Measurements from ENCODE around the gene HSBP1. TPM values are rescaled to one million over a fixed set of nuclear protein-coding genes. Genes with fewer than 3 reads are reported as not detected.

The HSBP1 gene
- total RNA-seq, 4 donors from 2014 or later: 7.5 to 28.0 (median 8.7) TPM

DNA sequence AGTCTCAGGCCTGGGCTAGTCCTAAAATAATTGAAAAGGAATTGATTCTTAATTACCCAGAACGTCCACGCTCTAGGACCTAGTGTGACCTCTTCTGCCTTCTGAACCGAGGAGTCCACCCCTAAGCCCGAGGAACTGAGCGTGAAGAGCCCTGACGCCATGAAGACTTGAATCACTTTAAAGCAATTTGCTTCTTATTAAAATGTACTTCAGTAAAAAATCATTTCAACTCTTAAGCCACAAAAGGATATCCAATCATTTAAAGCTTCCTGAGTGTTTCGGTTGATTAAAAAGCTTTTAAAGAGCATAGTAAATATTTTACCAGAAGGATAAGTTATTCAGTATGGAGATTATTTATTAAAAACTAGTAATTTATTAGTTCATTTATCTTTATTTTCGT is 11.6 kb downstream of the HSBP1 start:
- DNase-seq: no peak
- no peak overlapping the region for H3K4me3 ChIP-seq
- peaks cover 0 to under 1% of the 10 kb centered on the region in 2 donors for H3K4me1 ChIP-seq
- in situ Hi-C loops (cut with MboI; ENCODE audit: low sequenced_read_pairs in 4 of 4): loop anchor here in 2 of 4 donors (10.0 to 25.0 kb wide), 3 partner anchors 143 to 368 kb away; partner anchors contain the start of genes ADAD2 (in 1 of the 2), NECAB2 (in 1 of the 2), OSGIN1 (in 1 of the 2) and TAF1C (in 1 of the 2)
- TF ChIP-seq, protein P1, sequence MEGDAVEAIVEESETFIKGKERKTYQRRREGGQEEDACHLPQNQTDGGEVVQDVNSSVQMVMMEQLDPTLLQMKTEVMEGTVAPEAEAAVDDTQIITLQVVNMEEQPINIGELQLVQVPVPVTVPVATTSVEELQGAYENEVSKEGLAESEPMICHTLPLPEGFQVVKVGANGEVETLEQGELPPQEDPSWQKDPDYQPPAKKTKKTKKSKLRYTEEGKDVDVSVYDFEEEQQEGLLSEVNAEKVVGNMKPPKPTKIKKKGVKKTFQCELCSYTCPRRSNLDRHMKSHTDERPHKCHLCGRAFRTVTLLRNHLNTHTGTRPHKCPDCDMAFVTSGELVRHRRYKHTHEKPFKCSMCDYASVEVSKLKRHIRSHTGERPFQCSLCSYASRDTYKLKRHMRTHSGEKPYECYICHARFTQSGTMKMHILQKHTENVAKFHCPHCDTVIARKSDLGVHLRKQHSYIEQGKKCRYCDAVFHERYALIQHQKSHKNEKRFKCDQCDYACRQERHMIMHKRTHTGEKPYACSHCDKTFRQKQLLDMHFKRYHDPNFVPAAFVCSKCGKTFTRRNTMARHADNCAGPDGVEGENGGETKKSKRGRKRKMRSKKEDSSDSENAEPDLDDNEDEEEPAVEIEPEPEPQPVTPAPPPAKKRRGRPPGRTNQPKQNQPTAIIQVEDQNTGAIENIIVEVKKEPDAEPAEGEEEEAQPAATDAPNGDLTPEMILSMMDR (IDR thresholded peaks at IDR 0.05 in 4 of 5, conservative IDR thresholded peaks at IDR 0.05 in 1 of 5): no peak
- TF ChIP-seq POLR2A (IDR thresholded peaks at IDR 0.05): no peak
- no peaks in the 10 kb centered on the region for H3K36me3 ChIP-seq
- H3K27ac ChIP-seq: no peak overlapping the region
- no peaks in the 10 kb centered on the region for H3K9me3 ChIP-seq
- no peak for ATAC-seq
- intact Hi-C loops (cut with DNase I; ENCODE audit: low total_unique reads): no loop called here
- no peaks in the 10 kb centered on the region for H3K27me3 ChIP-seq

DNA sequence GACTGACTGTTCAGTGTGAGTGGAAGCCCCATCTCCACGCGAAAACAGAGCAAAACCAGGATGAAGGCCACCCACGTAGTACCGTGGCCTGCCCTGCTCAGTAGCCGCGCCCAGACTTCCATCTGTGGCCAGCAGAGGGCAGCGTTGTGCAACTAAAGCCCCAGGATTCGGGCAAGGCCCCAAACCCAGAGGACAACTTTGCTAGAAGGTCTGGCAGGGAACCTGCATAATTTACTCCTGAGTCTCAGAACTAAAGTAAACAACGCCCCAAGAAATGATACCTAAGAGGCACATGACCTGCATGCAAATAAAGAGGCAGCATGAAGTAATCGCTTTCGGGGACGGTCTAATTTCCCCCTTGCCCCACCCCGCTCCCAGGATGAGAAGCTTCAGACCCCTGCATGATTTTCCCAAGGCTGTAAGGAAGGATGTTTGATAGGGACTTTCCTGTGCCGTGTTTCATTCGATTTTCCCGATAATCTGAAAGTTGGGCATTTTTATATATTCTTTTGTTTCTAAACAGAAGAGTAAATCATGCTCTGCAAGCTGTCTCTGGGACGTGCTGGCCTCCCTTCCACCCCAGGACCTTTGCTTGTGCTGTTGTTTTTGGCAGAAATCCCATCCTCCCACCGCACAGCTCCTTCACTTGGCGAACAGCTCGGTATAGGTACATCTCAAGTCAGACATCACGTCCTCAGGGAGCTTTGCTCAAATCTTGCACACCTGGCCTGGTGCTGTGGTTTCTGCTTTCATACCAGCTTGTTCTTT is 18.6 kb downstream of the HSBP1 start:
- no peaks in the 10 kb centered on the region for H3K36me3 ChIP-seq
- ATAC-seq (peak; percentile 100), DNase-seq (peak; percentile 82 to 86)
- H3K9me3 ChIP-seq: no peaks in the 10 kb centered on the region
- H3K4me1 ChIP-seq: peaks cover 0 to 5% of the 10 kb centered on the region in 2 donors
- in situ Hi-C loops (cut with MboI; ENCODE audit: low sequenced_read_pairs in 4 of 4) (loop anchor here in 2 of 4 donors (10.0 kb wide), 1 partner anchor 238 kb away; no protein-coding TSS in a partner anchor), intact Hi-C loops (cut with DNase I; ENCODE audit: low total_unique reads) (loop anchor here (1.0 to 5.0 kb wide), 7 partner anchors 52 to 360 kb away; partner anchors contain the start of genes MLYCD and TAF1C)
- peak overlapping the region in 1 of 4 donors; percentile 35 for H3K4me3 ChIP-seq
- peak overlapping the region; percentile 6 to 54 (median 44) for H3K27ac ChIP-seq
- TF ChIP-seq, protein P1 (IDR thresholded peaks at IDR 0.05 in 4 of 5, conservative IDR thresholded peaks at IDR 0.05 in 1 of 5): peak; percentile 89 to 94 (median 93)
- TF ChIP-seq POLR2A (IDR thresholded peaks at IDR 0.05): no peak
- no peaks in the 10 kb centered on the region for H3K27me3 ChIP-seq

DNA sequence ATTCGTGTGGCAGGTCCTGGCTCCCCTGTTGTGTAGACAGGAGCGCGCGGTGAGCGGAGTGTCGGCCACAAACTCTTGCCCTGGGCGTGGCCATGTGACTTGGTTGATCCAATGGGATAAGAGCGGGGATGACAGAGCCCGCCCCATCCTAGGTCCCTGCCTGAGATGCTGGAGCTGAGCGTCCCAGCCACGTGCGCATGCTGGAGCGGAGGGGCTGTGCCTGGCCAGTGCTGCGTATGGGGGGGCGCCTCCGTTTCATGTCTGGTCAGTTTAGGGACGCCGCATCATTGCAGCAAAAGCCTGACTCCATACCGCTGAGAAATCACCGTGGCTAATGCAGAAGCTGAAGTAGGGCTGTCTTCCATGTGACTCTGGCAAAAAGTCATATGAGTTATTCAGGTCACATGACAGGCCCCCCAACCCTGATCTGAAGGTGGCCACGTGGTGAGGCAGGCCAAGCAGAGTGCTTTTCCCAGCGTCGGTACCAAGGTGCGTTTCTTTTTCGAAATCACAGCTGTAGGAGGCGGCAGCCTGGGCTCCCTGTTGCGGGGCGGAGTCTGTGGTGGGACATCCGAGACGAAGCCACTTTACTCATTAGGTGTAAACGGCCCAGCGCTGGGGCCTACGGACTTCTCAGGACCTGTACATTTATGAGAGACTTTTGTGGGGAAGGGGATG is 22.5 kb downstream of the HSBP1 start:
- TF ChIP-seq POLR2A (IDR thresholded peaks at IDR 0.05): no peak
- TF ChIP-seq, protein P1 (IDR thresholded peaks at IDR 0.05 in 4 of 5, conservative IDR thresholded peaks at IDR 0.05 in 1 of 5): no peak
- no peak for ATAC-seq
- no peak for DNase-seq
- H3K4me3 ChIP-seq: no peak overlapping the region
- H3K27me3 ChIP-seq: no peaks in the 10 kb centered on the region
- no peaks in the 10 kb centered on the region for H3K36me3 ChIP-seq
- H3K4me1 ChIP-seq: peaks cover 0 to 5% of the 10 kb centered on the region in 2 donors
- in situ Hi-C loops (cut with MboI; ENCODE audit: low sequenced_read_pairs in 4 of 4): loop anchor here in 1 of 4 donors (5.0 kb wide), 2 partner anchors 57 to 232 kb away; no protein-coding TSS in a partner anchor
- intact Hi-C loops (cut with DNase I; ENCODE audit: low total_unique reads): no loop called here
- no peaks in the 10 kb centered on the region for H3K9me3 ChIP-seq
- no peak overlapping the region for H3K27ac ChIP-seq

DNA sequence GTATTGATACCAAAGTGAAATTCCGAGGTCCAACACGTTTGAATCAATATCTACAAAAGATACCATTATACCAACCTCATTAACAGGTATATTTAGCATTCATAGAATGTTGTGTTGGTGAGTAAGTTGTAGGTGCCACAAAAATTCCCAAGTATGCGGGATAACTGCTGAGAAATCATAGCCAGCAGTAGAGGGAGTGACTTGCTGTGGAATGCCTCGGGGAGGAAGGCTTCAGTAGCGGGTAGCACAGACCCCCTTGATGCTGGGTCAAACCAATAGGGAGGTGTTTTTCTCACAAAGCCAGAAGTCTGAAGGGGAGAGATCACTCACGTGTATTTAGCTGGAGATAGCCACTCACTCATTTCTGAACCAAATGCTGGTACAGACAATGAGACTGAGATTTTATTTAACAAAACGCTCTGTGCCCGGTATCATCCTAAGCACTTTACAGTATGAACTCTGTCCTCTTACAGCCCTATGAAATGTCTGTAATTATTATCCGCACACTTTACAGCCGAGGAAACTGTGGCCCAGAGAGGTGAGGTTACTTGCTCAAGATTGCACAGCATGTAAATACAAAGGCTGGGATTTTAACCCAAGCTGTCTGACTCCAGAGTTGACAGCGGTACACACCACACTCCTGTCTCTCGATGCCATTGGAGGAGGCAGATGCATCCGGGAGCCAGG is 23.1 kb downstream of the HSBP1 start:
- DNase-seq (no peak), ATAC-seq (no peak)
- Histone ChIP-seq H3K27me3 (no peaks in the 10 kb centered on the region), H3K27ac (no peak overlapping the region), H3K4me3 (no peak overlapping the region), H3K4me1 (peaks cover 0 to 5% of the 10 kb centered on the region in 2 donors), H3K9me3 (no peaks in the 10 kb centered on the region), H3K36me3 (no peaks in the 10 kb centered on the region)
- TF ChIP-seq, protein P1 (IDR thresholded peaks at IDR 0.05 in 4 of 5, conservative IDR thresholded peaks at IDR 0.05 in 1 of 5): no peak
- intact Hi-C loops (cut with DNase I; ENCODE audit: low total_unique reads) (no loop called here), in situ Hi-C loops (cut with MboI; ENCODE audit: low sequenced_read_pairs in 4 of 4) (loop anchor here in 1 of 4 donors (5.0 kb wide), 2 partner anchors 56 to 231 kb away; no protein-coding TSS in a partner anchor)

Data from gastrocnemius medialis (tissue), 4 donors.